22Rv1 (cell line): ENCODE data around the gene HS3ST3A1.

ENCODE experiments used
- H3K27ac ChIP-seq: fragments of 450-650 bp; 2 replicates; pipeline ENCODE4 v1.5.1; 2017
- CTCF ChIP-seq: fragments of 450-650 bp; IDR thresholded peaks from 2 replicates; pipeline ENCODE4 v1.5.1; 2017; ENCODE audit warnings: mild to moderate bottlenecking
- ZFX ChIP-seq: fragments of 450-650 bp; IDR thresholded peaks from 2 replicates; pipeline ENCODE4 v1.6.1; 2017; ENCODE audit warnings: antibody characterized with exemption, borderline replicate concordance

HS3ST3A1 gene

GRCh38 chr17:13598353-13599167 lies 3.2 kb downstream of the HS3ST3A1 start:
- TF ChIP-seq CTCF: no peak
- no peak for TF ChIP-seq ZFX
- no peak overlapping the region for H3K27ac ChIP-seq

GRCh38 chr17:13597723-13598347 lies 3.9 kb downstream of the HS3ST3A1 start:
- H3K27ac ChIP-seq: no peak overlapping the region
- TF ChIP-seq ZFX: no peak
- peak; percentile 76 for TF ChIP-seq CTCF

- no peak for TF ChIP-seq CTCF
- no peak for TF ChIP-seq ZFX
- no peak overlapping the region for H3K27ac ChIP-seq
Observed at GRCh38 chr17:13596241-13596923, 5.3 kb downstream of the HS3ST3A1 start.

GRCh38 chr17:13595599-13595899 lies 6.2 kb downstream of the HS3ST3A1 start:
- no peak for TF ChIP-seq ZFX
- TF ChIP-seq CTCF: no peak
- H3K27ac ChIP-seq: no peak overlapping the region

- no peak overlapping the region for H3K27ac ChIP-seq
- TF ChIP-seq ZFX (no peak), CTCF (peak; percentile 90)
Observed at GRCh38 chr17:13594762-13595598, 6.7 kb downstream of the HS3ST3A1 start.

- H3K27ac ChIP-seq: no peak overlapping the region
- TF ChIP-seq ZFX (no peak), CTCF (no peak)
Observed at GRCh38 chr17:13594310-13594709, 7.4 kb downstream of the HS3ST3A1 start.
